HCEC 1CT (cell line): ENCODE measurements around the gene NUAK2.

Source experiments
- DNase-seq: peaks from one replicate; pipeline ENCODE4 v3.0.0-alpha.2; 2017

The NUAK2 gene

GRCh38 chr1:205345761-205346160, 24.2 kb upstream of the NUAK2 start:
- no peak for DNase-seq

- no peak for DNase-seq
These were observed 22.8 kb upstream of the NUAK2 start for GRCh38 chr1:205344066-205344928.

DNA sequence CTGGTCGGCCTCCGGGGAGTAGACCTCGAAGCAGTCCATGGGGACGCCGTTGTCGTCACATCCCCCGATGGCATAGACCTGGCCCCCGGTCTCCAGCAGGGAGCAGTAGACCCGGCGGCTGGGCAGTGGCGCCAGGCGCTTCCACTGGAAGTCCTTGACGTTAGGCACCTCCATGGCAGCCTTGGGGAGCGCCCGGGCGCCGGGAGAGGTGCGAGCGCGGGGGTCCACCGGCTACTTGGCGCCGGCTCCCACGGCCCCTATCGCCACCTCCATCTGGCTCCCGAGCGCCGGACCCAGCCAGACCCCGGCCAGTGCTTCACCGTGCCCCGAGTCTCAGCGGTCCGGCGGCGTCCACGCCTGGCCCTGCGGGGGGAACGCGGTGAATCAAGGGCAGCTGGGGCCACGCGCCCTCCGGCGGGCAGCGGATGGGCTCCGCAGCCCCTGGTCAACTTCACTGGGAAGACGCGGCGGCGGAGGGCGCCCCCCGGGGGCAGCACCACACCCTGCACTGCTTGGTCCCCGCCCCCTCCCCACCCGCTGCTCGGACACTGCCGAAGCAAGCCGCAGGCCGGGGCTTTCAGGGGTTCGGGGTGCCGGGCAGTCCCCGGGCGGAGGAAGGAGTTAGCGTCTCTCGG, 22.0 kb upstream of the NUAK2 start:
- DNase-seq, result no peak

DNA sequence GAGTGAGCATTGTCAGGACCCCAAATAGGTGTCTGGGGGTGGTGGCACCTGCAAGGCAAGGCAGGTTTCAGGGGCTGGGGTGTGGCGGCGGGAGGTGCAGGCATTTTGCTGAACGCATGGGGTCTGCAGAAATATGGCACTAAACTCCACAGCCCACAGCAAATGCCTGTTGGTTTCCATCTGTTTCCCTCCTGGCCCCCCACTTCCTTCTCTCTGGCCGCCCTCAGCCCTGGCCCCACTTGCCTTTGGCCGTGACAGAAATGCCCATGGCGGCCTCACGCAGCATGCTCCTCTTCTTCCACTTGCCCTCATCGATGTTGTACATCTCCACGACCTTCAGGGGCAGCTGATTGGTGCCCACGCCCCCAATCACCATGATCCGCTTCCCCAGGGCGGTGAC, 21.4 kb upstream of the NUAK2 start:
- DNase-seq, result no peak

GRCh38 chr1:205340676-205341075, 19.1 kb upstream of the NUAK2 start:
- no peak for DNase-seq

GRCh38 chr1:205339717-205340116, 18.2 kb upstream of the NUAK2 start:
- no peak for DNase-seq

DNA sequence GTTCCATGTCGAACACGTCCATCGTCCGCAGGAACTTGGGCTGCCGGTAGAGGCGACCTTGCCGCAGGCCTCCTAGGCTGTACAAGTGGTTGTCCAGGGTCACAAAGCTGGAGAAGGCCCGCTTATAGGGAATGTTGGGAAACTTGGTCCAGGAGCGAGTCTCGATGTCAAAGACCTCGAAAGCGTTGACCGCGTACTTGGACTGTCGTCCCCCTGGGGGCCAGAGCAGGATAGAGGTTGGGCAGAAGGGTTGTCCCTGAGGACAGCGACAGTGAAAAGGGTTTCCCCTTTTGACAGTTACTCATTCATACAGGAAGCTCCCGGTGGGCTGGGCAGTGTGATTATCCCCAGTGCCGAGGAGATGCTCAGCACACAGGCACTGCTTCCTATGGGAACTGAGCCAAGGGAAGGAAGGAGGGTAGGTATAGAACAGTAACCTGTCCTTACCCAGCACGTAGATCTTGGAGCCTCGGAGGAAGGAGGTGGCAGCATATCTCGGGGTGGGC, 17.7 kb upstream of the NUAK2 start:
- DNase-seq, result no peak

- no peak for DNase-seq
These were observed 16.5 kb upstream of the NUAK2 start for GRCh38 chr1:205338011-205338410.

DNA sequence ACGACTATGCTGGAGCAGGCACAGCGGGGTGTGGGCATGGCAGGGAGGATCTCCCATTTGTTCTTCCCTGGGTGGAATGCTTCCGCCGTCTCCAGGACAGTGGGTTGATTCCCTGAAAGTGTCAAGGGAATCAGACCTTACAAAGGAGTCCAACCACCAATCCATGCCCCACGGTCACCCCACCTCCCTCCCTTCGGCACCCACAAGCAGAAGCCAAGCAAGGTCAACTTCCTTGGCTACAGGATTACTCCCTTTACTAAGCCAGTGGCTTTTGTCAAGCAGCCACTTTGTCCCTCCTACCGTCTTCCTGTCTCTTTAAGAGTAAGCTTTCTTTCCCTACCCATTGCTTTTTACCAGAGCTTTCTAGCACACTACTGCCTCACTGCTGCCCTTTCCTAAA, 15.9 kb upstream of the NUAK2 start:
- DNase-seq, result no peak

DNA sequence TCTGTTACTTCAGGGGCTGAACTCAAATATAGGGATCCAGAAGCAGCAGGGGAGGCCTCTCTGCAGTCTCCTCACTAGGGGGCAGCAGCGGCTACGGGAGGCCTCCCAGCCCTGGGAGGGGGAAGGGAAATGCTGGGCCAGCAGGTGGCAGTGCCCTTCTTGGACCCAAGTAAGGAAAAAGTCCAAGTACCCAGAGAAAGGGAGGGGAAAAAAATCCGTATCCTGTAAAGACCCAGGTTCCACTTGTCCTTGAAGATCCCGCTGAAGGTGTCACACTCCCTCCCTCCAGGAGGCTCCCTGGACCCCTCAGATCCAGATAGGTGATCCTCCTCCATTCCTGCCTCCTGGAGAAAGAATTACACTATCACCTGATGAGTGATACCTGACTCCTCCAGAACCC, 14.1 kb upstream of the NUAK2 start:
- peak; percentile 62 for DNase-seq

GRCh38 chr1:205332015-205332791, 10.7 kb upstream of the NUAK2 start:
- no peak for DNase-seq

GRCh38 chr1:205330150-205330549, 8.6 kb upstream of the NUAK2 start:
- DNase-seq, result no peak

DNA sequence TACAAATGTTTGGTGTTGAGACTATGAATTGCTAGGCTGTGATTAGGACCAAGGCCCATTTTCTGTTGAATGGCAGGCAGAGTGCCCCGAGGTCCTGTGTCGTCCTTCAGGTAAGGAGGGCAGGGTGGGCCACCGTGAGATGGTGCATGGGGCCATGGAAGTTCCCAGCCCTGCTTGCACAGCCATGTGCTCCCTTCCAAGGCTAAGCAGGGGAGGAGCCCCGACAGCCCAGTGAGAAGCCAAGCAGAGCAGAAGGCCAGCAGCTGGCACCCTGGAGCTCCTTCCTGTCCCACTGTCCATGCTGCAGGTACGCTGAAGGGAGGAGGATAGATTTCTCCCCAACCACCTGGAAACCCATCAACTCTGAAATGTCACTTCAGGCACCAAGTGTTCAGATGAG, 8.2 kb upstream of the NUAK2 start:
- no peak for DNase-seq

DNA sequence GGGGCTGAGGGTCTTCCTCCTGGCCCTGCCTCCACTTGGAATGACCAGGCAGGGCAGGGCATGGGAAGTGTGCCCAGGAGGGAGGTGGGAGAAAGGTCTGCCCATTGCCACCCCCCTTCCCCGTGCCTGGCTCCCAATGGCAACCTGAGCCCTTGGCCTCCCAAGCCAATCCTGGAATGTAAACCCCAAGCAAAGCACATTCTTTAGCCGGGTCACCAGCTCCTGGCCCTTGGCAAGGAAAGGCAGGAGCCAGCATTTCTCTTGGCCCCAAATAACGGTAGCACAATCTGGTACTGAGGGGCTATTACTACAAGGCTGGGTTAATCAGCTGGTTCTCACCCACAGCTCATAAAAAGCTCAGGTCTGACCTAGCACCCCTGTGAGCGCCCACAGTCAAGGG, 6.9 kb upstream of the NUAK2 start:
- DNase-seq, result no peak

DNA sequence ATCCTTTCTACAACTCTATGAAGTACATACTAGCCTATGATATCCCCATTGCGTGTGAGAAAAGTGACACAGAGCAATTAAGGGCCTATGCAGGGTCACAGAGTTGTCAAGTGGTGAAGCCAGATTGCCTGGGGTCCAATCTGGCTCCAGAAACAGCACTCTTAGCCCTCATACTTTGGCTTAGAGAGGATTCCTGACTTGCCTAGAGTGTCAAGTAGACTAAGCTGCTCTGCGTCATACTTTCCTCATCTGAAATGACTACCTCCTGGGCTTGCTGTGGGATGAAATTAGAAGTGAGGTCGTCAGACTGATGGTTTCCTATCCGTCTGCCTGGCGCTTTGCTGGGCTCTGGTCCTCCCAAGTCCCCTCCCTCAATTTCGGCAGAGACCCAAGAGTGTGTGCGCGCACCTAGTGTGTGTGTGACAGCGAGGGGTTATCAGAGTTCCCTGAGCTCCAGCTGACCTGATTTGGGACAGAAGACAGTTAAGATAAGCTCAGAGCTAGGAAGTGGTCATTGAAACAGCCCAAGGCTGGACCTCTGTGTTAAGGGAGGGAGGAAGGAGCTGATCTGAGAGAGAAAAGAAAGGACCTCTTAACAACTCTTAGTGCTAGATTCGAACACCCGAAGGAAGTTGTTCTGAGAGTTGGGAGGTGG, 5.4 kb upstream of the NUAK2 start:
- no peak for DNase-seq

- DNase-seq, result peak; percentile 63
These were observed 3.9 kb upstream of the NUAK2 start for GRCh38 chr1:205325334-205325884.

- no peak for DNase-seq
These were observed 3.2 kb upstream of the NUAK2 start for GRCh38 chr1:205324781-205325180.

GRCh38 chr1:205323794-205324193, 2.2 kb upstream of the NUAK2 start:
- no peak for DNase-seq

- no peak for DNase-seq
These were observed 376 bp upstream of the NUAK2 start for GRCh38 chr1:205321959-205322283.

- DNase-seq, result peak; percentile 68
These were observed 2.2 kb downstream of the NUAK2 start for GRCh38 chr1:205319081-205320018.

DNA sequence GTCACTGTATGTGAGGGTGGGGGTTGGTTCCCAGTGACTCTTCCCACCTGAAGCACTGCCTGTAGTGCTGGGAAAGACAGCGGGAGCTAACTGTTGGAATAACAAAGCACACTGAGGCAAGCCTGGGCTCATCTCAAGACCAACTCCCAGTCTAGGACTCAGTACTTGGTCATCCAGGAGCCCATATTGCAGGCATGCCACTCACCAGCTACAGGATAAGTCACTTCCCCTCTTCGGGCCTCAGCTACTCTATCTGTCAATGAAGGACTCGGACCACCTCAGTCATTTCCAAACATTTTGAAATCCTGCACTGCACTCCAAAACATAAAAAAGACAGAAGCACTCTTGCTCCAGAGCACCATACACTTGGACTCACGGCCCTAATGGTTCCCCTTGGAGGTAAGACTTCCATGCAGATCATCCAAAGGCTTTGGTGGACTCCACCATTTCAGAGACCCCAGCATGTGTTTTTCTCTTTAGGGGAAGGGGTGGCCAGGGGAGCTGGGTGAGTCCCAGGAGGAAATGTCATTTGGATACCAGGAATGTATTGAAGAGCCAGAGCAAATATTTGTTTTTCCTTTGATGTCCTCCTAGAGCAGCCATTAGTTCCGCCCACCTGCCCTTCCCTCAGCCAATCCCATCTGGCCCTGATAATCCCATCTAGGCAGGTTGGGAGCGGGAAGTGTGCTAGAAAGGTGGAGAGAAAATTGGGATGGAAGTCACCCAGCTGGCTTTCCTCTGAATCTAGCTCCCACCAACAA, 3.1 kb downstream of the NUAK2 start:
- DNase-seq, result no peak
